GM12801 (cell line): ENCODE data around the gene CERS6.

Source experiments
- CTCF ChIP-seq: IDR thresholded peaks from one replicate; pipeline ENCODE4 v1.5.1; 2011; ENCODE audit warnings: control low read depth; ENCODE audit not compliant: insufficient read length; ENCODE audit errors: extremely low read depth

The CERS6 gene

DNA sequence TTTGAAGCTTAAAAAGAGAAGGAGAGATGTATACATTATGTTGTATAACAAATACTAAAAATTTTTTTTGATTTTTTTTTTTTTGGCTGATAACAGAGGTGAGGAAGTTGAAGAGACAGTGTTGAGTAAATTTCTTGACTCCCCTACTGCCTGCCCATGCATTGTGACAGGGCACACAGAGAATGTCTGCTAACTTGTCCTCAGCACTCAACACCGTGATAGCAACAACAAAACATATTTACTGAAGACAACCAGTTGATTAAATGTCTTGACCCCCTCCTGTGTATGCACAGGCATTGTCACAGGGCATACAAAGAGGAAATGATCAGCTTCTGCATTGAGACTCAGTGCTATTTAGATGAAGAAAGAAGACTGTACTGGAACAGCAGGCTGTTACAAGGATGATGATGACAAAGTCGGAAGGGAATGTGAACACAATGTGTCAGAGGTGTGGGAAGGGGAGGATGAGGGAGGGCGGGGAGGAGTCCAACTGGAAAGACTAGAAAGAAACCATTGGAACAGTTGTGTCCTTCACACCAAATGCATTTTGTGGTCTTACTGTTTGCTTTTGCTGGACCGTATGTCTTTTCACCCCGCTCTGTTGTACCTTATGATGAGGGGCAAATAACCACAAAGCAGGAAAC lies 89.5 kb downstream of the CERS6 start:
- TF ChIP-seq CTCF: no peak

DNA sequence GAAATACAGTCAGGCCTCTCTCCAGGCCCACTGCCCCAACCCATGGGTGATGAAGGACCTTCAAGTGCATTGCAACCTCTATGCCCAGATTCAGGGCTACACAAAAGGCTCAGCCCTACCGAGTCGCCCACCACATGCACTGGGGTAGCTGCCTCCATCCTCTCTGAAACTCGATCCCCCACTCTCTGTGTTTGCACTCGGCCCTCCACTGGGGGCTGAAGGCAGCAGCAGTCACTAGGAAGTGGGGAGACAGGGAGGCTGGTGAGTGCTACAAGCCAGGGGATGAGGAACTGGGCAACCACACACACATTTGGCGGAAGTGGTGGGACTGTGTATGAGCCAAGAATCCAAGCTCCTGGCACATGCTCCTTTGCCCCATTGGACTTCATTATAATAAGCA lies 94.6 kb downstream of the CERS6 start:
- no peak for TF ChIP-seq CTCF

GRCh38 chr2:168552450-168552856 lies 96.4 kb downstream of the CERS6 start:
- TF ChIP-seq CTCF: no peak

GRCh38 chr2:168555283-168555682 lies 99.2 kb downstream of the CERS6 start:
- no peak for TF ChIP-seq CTCF

- TF ChIP-seq CTCF: no peak
Observed at GRCh38 chr2:168559187-168559586, 103.1 kb downstream of the CERS6 start.

GRCh38 chr2:168560817-168561499 lies 104.9 kb downstream of the CERS6 start:
- TF ChIP-seq CTCF: no peak

DNA sequence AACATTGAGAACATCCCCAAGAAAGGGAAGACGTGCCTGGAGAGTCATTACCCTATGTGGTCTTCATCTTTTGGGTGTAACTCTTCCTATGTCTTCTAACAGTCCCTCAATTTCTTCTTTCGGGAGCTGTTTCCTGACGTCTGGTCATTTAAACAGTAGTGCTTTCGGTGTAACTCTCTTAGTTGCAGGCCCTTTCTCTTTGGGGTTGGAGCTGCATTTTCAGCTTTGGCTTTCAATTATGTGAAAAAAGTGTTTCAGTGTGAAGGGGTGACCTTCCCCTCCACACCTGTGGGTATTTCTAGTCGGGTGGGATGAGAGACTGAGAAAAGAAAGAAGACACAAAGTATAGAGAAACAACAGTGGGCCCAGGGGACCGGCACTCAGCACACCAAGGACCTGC lies 105.9 kb downstream of the CERS6 start:
- TF ChIP-seq CTCF: no peak
